CD4-positive, alpha-beta T cell treated with Interleukin-12 subunit alpha and Interleukin-12 subunit beta, for 1 hour (primary cell): ENCODE results near the gene PSMB11.
"Not testable (repeated sequence)": the region's sequence is repeated elsewhere in the genome, so short reads cannot be mapped to it uniquely, and the experiment has no call there.

Source experiments
- DNase-seq: peaks from one replicate; pipeline ENCODE4 v3.0.0-alpha.2; 2020

Gene PSMB11

DNA sequence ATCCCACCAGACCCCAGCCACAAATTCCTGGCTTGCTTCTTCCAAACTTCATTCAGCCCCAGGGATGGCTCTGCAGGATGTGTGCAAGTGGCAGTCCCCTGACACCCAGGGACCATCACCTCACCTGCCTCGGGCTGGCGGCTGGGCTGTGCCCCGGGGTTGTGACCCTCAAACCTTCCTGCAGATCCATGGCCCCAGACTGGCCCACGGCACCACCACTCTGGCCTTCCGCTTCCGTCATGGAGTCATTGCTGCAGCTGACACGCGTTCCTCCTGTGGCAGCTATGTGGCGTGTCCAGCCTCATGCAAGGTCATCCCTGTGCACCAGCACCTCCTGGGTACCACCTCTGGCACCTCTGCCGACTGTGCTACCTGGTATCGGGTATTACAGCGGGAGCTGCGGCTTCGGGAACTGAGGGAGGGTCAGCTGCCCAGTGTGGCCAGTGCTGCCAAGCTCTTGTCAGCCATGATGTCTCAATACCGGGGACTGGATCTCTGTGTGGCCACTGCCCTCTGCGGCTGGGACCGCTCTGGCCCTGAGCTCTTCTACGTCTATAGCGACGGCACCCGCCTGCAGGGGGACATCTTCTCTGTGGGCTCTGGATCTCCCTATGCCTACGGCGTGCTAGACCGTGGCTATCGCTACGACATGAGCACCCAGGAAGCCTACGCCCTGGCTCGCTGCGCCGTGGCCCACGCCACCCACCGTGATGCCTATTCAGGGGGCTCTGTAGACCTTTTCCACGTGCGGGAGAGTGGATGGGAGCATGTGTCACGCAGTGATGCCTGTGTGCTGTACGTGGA is at the start of gene PSMB11:
Gene PSMB11 (plus strand): TSS at position 51 of the 804 bp plus-strand sequence. CDS start 14 bp downstream, at position 65.
- no peak for DNase-seq

GRCh38 chr14:22993517-22993916 is 48.5 kb upstream of the PSMB11 start:
- DNase-seq, result no peak

DNA sequence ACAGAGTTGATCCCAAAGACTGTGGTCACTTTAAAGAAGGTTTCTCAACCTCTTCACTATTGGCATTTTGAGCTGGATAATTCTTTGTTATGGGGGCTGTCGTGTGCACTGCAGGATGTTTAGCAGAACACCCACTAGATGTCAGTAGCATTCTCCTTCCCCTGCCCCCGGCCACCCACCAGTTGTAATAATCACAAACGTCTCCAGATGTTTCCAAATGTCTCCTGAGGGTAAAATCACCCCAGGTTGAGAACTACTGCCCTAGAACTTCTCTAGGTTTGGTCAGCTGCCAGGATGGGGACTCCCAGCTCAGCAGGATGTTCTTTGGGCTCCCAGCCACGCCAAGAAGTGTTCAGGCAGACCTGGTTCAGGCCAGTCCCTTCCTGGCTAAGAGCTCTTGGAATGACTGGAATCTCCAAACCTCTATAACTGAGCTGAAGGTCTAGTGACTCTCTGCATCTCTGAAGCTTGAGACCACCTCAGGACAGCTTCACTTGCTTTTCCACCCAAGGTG is 47.2 kb upstream of the PSMB11 start:
- DNase-seq, result peak; percentile 44

DNA sequence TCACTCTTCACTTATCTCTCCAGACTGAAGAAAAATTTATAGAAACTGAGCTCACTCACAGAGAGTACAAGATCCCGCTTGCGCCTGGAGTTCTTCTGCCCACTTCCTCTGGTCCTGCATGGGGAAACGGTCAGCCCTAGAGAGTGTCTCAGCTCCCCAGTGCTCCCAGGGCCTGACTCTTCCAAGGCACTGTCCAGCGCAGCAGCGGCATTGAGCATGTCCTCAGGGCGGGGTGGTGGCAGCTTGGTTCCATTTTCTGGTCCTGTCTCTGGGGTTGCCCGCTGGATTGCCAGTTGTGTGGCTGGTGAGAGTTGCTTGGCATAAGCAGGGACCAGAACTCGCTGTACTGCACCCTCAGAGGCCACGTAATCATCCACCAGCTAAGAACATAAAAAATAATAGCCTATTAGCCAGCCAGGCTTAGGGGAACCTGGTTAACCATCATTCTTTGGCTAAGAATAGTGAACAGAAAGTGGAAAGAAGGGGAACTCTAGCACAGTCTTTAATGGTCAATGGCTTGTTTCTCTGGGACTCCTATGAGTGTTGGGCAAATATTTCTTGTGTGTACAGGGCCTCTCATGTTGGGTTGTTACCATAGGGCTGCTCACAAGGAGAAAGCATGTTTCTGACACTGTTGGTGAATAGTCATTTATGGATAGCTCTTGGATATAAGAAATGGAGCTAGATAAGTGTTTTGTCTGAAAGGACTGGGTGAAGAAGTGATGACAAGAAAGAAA is 46.0 kb upstream of the PSMB11 start:
- DNase-seq, result no peak

DNA sequence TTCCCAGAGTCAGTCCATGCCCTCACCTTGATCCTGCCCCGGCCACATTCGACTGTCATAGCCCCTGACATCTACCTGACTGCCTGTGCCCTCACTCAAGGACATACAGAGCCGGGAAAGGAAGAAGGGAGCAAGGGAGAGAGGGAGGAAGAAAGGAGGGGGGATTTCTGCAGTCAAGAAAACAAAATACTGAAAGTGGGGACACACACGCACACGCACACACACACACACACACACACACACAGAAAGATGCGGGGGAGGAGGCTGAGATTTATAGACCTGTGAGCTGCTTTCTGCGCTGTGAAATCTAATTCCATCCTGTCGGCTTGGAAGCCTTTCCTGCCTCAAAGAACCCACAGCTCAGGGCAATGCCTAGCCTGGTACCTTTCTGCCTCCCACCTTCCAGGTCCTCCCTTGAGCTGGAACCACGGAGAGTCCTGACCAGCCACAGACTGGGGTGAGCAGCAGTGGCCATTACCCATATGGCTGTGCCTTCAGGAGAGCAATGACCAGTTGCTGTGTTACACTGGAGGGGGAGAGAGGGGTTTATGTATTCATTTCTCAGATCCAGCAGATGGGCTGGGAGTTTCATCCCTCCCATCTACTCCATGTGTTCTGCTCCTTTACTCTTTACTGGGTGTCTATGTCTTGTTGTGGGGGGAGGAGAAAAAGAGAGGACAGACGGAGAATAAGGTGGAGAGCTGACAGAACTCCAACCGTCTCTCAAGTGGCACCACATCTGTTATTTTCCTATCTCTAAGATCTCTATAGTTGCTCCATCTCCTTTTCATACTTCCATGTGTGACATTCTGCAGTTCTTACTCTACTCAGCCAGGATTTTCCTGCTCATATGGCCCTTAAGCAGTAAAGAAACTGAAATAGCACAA is 45.0 kb upstream of the PSMB11 start:
- DNase-seq, result no peak

DNA sequence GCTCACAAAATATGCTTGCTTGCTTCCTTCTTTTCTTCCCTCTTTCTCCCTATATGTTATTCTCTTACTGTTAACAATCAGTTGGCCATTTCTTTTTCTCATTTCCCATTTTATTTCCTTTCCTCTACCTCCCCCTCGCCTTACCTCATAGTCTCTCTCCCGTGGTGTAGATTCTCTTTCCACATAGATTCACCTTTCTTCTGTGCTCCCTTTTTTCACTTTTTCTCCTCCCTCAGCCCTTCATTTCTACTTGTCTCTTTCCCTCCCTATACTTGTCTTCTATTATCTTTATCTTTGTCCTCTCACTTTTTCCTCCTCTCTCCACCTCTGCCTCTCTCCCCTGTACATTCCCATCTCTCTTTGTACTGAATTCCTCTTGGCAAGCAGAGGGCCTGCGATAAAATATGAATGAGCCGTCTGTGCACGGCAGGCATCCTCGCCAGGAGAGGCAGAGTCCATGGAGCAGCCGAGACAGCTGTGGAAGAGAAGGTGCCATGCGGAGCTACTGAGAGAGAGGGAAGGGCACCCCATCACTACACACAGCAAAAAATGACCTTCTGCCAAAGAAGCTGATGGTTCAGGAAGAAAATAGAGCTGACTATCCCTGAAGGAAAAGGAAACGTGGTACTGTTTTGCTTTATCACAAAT is 44.2 kb upstream of the PSMB11 start:
- DNase-seq, result no peak

GRCh38 chr14:22998329-22999012 is 43.5 kb upstream of the PSMB11 start:
- no peak for DNase-seq

DNA sequence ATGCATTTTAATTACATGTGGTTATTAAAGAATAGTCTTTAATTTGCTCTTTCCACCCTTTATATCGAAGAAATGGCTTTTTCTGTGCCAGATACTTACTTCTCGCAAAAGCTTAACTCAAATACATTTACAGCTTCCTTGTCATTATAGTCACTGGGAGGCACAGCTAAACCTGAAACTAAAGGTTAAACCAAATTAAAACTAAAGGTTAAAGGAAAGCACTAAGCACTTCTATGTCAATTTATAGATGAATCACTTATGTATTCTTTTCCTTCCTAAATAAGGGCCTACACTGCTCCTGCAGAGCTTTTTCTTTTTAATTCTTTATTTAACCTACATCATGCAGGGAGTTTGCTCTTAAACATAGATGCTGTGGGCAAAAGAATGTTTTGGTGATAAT is 41.2 kb upstream of the PSMB11 start:
- DNase-seq, result no peak

DNA sequence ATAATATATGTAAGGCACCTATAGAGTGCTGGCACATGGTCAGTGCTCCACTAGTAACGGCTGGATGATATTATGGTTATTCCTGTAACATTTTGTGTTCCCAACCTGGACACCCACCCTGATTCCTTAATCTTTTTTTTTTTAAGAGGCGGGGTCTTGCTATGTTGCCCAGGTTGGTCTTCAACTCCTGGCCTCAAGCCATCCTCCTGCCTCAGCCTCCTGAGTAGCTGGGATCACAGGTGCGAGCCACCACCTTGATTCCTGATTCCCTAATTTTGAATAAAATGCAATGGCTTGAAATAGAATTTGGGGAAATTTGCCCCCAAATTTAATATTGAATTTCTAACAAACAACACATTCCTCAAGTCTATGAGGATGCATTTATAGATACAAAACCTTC is 39.4 kb upstream of the PSMB11 start:
- no peak for DNase-seq

- not testable (repeated sequence) for DNase-seq
Measured at GRCh38 chr14:23004274-23004673, 37.7 kb upstream of the PSMB11 start.

GRCh38 chr14:23005451-23006187 is 36.4 kb upstream of the PSMB11 start:
- DNase-seq, result no peak

GRCh38 chr14:23006188-23006534 is 35.9 kb upstream of the PSMB11 start:
- DNase-seq, result no peak

DNA sequence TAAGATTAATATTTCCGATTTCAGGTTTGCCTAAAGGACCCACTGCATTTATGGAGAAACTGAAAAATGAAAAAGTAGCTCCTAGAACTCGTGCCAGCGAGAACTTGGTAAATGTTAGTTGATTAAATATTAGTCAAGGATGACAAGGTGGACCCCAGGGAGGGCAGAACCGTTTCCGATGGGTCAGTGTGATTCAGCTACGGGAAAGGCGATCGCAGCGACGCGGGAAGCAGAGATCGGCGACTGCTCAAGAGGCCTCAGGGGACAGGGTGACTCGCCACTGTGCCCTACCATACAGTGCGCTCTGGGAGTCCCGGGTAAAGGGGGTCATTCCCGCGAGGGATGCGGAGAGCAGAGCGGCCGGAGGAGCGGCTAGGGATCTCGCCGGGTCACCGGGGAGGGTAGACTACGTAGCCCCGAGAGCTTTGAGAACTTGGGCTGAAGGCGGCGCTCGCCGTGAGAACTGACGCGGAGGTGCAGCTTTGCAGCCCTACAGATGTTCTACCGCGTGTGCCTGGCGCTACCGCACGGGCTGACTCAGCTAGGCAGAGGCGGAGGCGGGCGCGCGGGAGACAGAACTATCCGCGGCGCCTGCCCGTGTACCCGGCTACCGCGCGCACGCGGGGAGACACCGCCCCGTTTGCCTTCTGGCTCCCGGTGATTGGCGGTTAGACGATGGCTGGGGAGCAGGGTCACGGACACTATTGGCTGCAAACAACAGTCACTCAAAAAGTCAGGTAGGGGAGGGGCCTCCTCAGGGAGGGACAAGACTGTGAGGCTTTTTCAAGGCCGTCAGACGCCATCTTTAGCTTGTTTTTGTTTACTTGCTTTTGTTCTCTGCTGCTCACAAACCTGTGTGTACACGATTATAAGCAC is 35.2 kb upstream of the PSMB11 start:
- peak; percentile 99 for DNase-seq

DNA sequence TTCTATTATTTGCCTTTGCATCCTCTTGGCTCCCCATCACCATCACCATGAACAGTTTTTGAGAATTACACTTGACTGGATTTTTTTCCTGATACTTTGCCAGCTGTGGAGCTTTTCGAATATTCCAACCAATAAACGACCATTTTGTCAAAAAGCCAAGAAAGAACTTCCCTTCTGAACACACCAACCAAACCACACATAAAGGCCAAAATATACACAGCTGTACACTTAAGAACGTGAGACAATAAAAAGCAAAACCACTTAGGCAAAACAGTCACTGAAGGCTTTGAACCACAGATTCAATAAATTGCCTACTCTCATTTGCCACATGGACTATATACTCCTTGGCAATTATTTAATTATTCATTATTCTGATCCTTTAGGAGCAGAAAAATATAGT is 33.2 kb upstream of the PSMB11 start:
- DNase-seq, result no peak

DNA sequence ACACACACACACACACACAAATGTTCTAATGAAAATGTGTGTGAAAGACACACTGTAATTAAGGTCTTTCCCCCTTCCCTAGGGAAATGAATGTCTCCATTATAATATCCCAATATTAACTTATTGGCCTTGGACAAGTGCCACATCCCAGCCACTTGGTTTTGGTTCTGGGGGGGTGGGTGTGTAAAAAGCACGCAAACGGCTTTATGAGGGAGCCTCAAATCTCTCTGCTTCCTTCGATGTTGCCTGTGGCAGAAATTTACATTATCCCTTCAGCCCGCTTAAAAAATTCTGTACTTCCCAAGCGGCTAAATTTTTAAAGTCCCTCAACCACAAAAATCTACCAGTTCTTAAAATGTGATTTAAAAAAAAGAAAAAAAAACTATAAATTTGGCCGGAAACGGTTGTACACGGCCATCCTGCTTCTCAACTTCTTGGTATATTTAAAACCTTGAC is 32.5 kb upstream of the PSMB11 start:
- DNase-seq, result no peak

DNA sequence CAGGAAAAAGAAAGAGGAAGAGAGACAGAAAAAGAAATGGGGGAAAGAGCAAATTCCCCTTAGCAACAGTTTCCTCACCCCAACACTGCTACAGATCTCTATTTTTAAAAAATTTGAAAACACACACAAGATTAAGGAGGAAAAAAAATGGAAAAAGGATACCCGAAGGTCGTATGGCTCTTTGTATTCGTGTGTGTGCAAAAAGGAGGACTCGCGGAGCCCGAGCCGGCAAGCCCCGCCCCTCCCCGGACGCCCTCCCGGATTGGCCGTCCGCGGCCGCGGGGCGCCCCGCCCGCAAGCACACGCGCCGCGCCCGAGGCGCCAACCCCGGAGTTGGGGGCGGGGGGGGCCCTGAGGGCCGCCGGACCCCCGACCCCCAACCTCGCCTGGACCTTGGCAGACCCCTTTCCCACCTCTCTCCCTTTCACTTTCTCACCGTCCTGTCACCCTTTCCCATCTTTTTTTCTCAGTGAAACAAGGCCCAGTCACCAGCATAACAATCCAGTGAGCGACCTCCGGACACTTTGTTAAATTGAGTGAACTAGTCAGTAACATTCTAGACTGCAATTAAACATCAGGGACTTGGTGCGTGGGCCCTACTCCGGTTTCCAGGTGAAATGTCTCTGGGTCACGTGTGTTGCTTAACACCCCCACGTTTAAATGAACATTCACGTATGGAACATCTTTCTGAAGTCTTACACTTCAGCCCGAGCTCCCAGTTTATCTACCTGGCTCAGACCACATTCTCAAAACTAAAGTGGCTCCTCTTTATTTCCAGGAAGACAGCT is 31.9 kb upstream of the PSMB11 start, which contains the start of gene C14orf93:
Gene C14orf93 (minus strand): TSS at position 205 of the 788 bp plus-strand sequence. CDS start 11,120 bp downstream, outside the sequence.
- peak; percentile 82 for DNase-seq

DNA sequence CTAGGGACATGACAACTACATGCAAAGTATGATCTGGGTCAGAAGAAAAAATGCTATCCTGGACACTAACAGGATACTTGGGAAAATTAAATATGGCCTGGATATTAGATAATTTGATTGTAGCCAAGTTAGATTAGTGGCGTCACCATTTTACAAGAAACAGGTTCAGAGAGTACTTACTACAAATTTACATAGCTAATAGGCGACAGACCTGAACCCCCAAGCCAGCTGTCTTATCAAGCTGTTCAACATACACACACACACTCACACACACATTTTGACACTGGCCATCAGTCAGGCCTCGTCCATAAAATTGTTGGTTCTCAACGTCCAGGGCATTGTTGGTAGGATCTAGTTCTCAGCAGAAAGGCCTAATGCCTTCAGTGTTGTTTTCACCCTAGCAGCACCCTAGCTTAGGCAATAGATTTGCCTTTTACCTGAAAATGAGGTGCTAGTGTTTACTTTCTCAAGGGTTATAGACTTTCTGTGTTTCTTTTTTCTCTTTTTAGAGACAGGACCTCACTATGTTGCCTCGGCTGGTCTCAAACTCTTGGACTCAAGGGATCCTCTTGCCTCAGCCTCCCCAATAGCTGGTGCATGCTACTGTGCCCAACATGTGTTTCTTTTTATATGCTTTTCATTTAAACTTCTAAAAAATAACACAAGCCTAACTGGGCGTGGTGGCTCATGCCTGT is 28.8 kb upstream of the PSMB11 start:
- no peak for DNase-seq

DNA sequence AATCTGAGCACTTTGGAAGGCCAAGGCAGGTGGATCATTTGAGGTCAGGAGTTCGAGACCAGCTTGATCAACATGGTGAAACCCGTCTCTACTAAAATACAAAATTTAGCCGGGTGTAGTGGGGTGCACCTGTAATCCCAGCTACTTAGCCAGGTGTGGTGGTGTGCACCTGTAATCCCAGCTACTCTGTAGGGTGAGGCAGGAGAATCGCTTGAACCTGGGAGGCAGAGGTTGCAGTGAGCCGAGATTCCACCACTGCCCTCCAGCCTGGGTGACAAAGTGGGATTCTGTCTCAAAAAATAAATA is 28.3 kb upstream of the PSMB11 start:
- DNase-seq, result not testable (repeated sequence)

GRCh38 chr14:23015618-23016017 is 26.4 kb upstream of the PSMB11 start:
- DNase-seq, result no peak
